NCI-H2171 (cell line): ENCODE results near the gene CLDN18.

Experiments used
- DNase-seq: peaks from one replicate; lab custom pipeline; 2025; lab: John Stamatoyannopoulos, UW

CLDN18 gene

DNA sequence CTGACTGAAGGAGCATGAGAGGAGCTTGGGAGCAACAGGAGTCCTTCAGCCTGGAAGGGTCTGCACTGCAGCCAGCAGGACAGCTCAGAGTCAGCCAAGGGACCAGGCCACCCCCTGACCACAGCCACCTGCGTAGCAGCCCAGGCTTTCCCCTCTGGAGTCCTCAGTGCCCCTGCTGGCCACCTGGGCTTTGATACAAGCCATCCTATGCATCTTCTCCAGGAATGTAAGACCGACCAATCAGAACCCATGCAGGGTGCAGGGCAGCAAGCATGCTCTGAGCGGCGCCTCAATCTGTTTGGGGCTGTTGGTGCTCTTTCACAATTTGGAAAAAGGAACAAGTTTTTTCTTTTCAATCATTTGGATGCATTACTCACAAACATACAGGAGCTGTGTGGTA is 53.5 kb downstream of the CLDN18 start:
- no peak for DNase-seq

DNA sequence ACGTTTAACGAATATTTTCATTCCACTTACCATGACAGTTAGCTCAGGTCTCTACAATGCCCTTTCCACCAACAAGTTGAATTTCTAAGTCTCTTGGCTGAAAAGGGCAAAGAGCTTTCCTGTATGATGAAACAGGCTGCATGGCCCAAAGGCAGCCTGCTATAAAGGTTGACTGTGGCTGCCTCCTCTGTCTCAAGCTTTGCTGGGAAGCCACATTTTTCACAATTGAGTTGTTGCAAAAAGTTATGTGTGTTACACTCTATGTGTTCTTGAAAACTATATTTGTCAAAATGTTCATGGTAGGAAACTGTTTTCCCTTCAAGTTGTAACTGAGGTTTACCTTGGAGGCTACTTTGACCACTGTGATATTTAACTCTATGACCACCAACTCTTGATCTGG is 56.0 kb downstream of the CLDN18 start:
- no peak for DNase-seq

- DNase-seq, result no peak
Measured at GRCh38 chr3:138066383-138066782, 56.4 kb downstream of the CLDN18 start.

DNA sequence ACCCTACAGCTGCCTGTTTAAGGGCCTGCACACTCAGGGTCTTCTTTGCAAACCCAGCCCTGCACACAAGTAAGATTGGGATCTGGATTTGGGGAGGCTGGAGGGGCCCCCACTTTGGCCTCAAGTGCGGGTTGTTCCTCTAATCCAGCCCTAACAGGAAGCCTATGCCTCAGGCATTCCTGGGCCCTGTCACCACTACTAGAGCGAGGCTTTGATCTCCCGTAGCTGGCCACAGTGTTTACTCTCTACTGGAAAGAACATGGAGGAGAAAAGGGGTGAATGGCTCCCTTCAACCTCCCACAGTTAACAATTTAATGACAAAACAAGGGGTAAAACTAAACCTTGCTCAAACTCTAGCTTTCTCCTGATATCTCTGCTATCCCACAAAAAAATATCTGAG is 57.0 kb downstream of the CLDN18 start:
- DNase-seq, result no peak

DNA sequence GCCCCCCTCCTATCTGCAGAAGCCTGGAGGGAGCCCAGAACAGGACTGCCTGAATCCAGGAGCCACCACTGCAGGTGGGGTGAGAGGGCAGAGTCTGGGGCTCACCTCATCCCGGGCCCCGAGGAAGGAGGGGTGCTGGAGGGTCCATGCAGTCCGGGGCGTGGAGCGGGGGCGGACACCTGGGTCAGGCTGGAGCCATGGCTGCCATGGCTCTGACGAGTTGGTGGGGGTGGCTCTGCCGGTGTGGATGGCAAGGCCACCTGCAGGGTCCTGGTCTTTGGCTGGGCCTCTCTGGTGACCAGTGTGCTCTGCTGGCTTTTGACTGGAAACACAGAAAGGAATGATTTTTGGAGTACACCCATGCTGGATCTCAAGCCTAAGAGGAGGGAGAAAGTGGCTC is 58.1 kb downstream of the CLDN18 start:
- DNase-seq, result no peak

DNA sequence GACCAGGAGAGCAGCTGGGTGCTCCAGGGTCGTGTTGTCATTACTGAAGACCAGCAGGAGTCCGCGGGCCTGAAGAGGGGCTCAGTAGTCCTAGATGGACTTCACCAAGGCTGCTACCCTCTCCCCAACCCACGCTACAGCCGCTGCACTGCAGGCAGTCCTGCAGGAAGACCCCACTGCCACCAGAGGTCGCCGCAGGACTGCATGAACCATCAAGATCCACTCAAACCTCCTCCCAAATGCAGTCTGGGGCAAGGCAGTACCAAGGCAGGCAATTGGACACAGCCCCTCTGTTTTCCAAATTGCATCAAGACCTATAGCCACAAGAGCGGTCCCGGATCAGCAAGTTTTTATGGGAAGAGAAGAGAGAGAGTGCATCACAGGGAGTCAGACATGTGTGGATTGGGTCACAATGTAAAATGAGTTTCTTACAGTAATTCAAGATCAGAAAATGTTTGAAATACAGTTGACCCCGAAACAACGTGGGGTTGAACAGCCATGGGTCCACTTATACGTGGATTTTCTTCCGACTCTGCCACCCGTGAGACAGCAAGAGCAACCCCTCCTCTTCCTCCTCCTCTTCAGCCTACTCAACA is 58.7 kb downstream of the CLDN18 start:
- DNase-seq, result peak; percentile 50

GRCh38 chr3:138070006-138070405 is 60.0 kb downstream of the CLDN18 start:
- DNase-seq, result no peak

GRCh38 chr3:138072796-138073195 is 62.8 kb downstream of the CLDN18 start:
- DNase-seq, result no peak

DNA sequence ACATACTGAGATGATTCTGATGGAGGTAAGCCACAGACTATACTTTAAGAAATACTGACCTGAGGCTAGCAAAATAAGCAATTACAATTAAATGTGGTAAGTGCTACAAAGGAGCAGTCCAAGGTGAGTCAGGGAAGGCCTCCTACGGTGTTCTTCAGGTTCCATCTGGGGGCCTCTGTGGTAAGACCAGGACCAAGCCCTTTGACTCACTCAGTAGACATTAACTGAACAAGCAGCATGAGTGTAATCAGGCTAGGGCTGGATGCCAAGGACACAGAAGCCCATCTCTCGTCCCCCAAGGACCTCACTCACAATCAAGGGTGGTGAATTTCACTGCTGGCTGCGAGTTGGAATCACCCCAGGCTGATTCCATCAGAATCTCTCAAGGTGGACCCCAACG is 68.1 kb downstream of the CLDN18 start:
- DNase-seq, result no peak

DNA sequence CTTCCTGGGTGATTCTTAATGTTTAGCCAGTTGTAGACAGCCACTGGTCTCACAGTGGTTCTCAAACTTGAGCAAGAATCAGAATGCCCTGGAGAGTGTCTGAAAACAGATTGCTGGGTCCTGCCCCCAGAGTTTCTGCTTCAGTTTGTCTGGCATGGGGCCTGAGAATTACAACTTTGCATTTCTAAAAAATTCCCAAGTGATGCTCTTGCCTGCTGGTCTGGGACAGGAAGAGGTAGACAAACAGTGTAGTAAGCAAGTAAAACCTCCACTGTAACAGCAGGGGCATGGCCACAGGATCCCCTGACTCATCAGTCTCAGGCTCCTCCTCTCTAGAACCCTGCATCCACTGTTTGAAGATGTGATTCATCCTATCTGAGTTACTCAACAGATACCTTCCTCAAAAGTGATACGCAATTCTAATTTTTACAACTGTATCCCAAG is 69.0 kb downstream of the CLDN18 start:
- no peak for DNase-seq

DNA sequence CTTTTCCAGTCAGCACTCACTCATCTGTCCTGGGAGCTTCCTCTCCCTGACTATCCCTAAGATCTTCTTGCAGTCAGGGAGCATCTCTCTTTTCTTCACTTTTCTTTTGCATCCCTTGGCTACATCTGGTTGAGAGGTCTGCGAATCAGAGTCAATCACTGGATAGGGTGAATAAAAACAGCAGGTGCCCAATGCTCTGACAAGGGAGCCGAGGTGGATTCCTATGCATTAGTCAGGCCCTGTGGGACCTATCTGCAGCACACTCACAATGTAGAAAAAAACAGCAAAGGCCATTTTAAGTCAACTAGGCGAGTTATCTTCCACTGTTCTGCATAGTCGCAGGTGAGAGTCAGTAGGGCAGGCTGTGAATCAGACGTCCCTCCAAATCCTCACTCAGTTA is 69.9 kb downstream of the CLDN18 start:
- no peak for DNase-seq

DNA sequence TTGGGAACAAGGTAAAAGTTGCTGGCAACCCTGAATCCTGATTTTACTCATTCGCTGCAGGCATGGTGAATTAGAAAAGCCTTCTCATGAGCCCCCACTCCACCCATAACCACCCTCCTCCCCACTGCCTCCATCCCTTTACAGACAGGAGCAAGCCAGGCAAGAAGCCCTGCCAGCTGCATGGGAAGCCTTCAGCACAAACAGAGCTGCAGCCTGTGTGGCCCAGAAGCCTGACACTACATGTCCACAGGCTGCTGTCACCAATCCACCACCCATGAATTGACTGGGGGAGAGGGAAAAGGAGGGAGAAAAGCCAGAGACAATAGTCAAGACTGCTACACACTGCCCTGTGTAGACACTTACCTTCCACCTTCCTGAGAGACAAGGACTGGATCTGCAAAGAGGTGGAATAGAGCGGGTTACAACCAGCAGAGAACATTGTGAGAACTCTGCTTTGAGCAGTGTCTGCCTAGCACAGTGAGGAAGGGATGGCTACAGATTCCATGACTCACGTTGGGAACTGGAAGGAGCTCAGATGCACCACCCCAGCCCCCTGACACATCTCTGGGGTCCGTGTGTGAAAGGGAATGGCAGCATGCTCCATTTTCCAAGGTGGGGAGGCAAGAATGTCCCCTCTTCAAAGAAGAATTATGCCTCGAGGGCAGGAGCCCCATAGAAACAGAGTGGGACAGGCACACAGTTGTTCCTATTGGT is 71.6 kb downstream of the CLDN18 start:
- no peak for DNase-seq

GRCh38 chr3:138082085-138082991 is 72.4 kb downstream of the CLDN18 start:
- DNase-seq, result no peak

DNA sequence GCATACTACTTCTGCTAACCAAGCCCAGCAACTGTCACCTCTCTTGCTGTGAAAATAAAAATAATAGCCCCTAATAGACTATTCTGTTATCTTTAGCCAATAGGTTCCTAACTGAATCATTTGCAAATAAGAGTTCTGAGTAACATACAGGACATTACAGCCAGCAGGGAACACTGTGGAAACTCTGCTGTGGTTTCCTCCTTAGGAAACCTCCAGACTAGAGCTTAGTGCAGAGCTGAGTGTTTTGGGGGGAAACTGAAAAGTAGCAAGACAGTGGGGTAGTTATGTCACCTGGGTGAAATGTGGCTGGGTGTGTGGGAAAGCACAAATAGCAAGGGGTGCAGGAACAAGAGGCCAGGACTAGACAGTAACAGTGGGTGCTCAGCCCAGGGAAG is 73.0 kb downstream of the CLDN18 start:
- no peak for DNase-seq
